Head of caudate nucleus (tissue), 42 donors: ENCODE results near the gene RGS17.
"Not testable (repeated sequence)": the region's sequence is repeated elsewhere in the genome, so short reads cannot be mapped to it uniquely, and the experiment has no call there.

ENCODE experiments used
- DNase-seq, 42 donors: peaks; one replicate each; pipeline versions ENCODE4 v3.0.0 to v3.0.0-alpha.2; 2020 to 2021; ENCODE audit warnings: mixed read lengths in 7 of 42
- intact Hi-C: fragments of 100-400 bp; cut with DNase I; formaldehyde crosslinking; loops from one replicate; pipeline ENCODE4 v1.15.0; 2022

Gene RGS17

DNA sequence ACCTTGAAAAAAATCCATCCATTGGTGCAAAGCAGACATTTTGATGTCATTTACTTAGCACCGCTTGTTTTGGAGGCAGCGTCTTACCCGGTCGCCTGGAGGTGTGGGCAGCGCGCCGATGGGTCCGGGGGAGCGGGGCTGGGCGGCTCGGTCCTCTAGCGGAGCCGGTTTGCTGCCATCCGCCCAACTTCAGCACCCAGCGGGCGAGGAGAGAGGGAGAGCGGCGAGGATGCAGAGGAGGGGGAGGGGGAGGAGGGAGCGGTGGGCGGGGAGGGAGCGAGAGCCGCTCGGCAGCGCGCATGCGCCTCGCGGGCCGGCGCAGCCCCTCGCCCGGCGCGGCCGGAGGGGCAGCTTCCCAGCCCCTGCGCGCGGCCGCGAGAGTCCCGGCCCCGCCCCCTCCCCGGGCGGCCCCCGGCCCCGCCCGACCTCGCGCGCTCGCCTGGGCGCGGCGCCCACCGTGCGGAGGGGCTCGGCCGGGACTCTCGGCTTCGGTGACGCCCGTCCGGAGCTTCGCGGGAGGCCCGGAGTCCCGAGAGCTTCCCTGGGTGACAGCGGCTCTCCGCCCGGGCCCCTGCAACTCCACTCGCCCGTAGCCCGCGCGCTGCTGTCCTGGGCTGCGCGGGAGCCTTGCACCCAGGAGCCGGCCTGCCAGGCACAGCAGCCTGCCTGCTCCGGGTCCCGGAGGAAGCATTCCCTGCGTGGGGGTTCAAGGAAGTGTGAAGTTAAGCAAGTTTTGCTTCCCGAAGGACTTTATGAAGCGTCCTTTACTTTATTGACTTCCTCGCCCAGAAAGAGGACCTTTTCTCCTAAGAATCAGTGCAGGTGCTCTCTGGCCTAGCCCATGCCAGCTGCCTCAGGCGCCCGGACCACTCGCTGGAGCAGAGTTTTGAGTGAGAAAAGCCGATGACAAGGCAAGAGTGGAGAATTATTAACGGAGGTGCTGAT, at the start of gene RGS17:
Gene RGS17, minus strand, starts transcription at position 246 of the 945 bp plus-strand sequence. CDS start 87,264 bp downstream, outside the sequence.
- intact Hi-C loops = no loop called here
- DNase-seq = peak in 38 of 42 donors; percentile 41 to 85 (median 64)

- intact Hi-C loops = no loop called here
- DNase-seq = no peak
Observed at GRCh38 chr6:153172815-153173214, 41.7 kb upstream of the RGS17 start.

DNA sequence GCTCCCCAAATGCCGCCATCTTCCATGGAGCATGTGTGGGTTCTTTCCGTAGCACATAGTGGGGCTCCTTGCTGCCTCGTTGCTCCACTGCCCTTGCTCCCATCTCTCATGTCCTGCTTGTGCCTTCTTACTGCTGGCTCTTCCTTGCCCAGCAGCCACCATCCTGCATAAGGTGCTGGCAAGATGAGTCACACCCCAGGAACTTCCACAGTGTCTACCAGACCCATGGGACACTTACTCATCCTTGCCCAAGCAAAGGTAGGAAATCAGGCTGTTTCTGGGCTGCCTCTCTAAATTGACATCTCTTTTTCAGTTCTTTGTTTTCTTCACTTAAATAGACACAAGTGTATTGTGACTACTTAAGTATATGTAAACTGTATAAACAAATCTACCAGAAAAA, 39.4 kb upstream of the RGS17 start:
- intact Hi-C loops = no loop called here
- DNase-seq = no peak

DNA sequence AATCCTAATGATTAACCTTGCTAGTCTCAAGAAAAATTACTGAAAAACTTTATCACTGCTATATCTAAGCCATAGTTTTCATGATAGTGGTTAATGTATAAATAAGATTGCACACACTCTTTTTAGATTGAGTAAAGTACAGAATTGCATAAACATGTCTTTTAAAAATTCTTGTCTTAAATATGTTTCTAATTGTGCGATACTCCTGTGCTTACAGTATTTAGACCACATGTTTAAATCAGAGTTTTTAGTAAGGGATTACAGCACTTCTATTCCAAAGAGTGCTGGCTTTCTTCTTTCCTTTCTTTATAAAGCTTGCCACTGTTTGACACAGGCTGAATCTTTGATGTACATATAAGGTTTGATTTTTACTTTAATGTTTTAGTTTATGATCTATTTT, 36.8 kb upstream of the RGS17 start:
- DNase-seq = no peak
- intact Hi-C loops = no loop called here

DNA sequence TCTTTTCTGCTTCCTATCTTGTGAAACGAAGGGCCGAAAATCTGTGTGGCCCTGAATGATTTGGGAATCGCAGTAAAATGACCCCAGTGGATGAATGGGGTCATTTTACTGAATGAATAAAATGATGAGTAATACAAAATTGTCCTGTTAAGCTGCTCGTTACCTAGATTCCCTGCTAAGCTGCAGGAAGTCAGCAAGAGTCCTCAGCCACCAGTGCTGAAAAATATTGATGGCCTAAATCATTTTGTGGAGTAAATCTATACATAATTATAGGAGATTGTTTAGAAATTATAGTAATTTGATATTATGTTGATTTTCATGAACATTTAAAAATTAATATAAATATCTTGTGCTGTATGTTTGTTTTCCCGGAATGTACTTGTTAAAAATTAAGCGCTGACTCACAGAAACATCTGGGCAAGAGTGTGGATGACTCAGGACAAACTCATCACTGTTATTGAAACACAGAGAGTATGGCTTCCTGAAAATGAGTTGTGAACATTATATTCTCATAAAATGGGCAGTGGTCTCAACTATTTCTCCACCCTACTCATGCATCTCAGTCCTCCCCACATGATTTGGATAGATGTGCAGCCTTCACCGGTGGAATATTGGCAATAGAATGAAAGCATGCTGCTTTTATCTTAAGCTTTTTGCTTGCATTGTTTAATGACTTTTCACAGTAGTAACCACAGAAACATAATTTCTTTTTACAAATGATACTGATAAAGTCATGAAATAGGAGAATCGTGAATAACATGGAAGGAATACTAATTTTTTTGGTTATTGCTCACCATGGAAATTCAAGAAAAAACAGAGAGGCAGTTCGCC, 36.2 kb upstream of the RGS17 start:
- intact Hi-C loops = no loop called here
- no peak for DNase-seq

GRCh38 chr6:153162646-153163045, 31.6 kb upstream of the RGS17 start:
- intact Hi-C loops = no loop called here
- peak in 1 of 42 donors; percentile 35 for DNase-seq

GRCh38 chr6:153162172-153162571, 31.1 kb upstream of the RGS17 start:
- no peak for DNase-seq
- intact Hi-C loops = no loop called here

GRCh38 chr6:153160221-153160620, 29.1 kb upstream of the RGS17 start:
- intact Hi-C loops = no loop called here
- DNase-seq = no peak

- intact Hi-C loops = no loop called here
- DNase-seq = no peak
Observed at GRCh38 chr6:153150752-153151440, 19.8 kb upstream of the RGS17 start.

DNA sequence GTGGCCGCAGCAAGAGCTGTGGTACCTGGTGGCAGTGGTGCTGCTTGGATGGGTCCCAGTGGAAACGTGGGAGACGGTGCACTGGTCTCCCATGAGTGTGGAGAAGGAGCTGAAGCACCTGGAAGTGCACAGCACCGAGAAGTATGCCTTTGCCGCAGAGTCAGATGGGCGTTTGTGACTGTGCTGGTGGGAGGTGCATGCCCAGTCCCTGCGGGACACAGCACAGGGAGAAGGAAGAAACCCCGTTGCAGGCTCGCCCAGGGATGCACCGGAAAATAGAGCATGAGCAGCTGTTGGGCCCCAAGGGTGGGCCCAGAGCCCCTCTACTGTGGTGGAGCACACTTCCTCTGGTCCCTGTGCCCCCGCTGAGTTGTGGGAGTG, 19.3 kb upstream of the RGS17 start:
- DNase-seq = no peak

GRCh38 chr6:153149891-153150290, 18.8 kb upstream of the RGS17 start:
- DNase-seq = no peak
- intact Hi-C loops = no loop called here

More for the DNA sequence above, 19.3 kb upstream of the RGS17 start:
- intact Hi-C loops = no loop called here

GRCh38 chr6:153146413-153146812, 15.3 kb upstream of the RGS17 start:
- intact Hi-C loops = no loop called here
- DNase-seq = no peak

- intact Hi-C loops = no loop called here
- DNase-seq = no peak
Observed at GRCh38 chr6:153145591-153145990, 14.5 kb upstream of the RGS17 start.

GRCh38 chr6:153143200-153143599, 12.1 kb upstream of the RGS17 start:
- no peak for DNase-seq
- intact Hi-C loops = no loop called here

- peak in 1 of 42 donors; percentile 31 for DNase-seq
- intact Hi-C loops = no loop called here
Observed at GRCh38 chr6:153140299-153140698, 9.2 kb upstream of the RGS17 start.

DNA sequence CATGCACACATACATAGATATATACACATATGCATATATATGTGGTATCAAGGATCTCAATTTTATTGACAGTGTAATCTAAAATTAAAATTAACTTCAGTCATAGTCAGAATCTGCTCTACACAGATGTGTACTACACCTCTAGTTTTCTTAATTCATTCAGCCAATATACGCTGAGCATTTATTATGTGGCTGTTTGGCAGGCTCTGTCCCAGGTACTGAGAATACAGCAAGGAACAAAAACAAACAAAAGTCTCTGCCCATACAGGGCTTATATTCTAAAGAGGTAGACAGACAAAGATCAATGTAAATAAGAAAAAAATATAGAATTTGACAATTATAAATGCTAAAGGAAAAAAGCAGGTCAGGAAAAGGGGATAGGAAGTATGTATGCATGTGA, 7.8 kb upstream of the RGS17 start:
- intact Hi-C loops = no loop called here
- DNase-seq = no peak

GRCh38 chr6:153135681-153136080, 4.6 kb upstream of the RGS17 start:
- intact Hi-C loops = no loop called here
- DNase-seq = no peak

DNA sequence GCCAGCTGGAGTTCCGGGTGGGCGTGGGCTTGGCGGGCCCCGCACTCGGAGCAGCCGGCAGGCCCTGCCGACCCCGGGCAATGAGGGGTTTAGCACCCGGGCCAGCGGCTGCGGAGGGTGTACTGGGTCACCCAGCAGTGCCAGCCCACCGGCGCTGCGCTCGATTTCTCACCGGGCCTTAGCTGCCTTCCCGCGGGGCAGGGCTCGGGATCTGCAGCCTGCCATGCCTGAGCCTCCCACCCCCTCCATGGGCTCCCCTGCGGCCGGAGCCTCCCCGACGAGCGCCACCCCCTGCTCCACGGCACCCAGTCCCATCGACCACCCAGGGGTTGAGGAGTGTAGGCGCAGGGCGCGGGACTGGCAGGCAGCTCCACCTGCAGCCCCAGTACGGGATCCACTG, 2.6 kb upstream of the RGS17 start:
- DNase-seq = not testable (repeated sequence)

DNA sequence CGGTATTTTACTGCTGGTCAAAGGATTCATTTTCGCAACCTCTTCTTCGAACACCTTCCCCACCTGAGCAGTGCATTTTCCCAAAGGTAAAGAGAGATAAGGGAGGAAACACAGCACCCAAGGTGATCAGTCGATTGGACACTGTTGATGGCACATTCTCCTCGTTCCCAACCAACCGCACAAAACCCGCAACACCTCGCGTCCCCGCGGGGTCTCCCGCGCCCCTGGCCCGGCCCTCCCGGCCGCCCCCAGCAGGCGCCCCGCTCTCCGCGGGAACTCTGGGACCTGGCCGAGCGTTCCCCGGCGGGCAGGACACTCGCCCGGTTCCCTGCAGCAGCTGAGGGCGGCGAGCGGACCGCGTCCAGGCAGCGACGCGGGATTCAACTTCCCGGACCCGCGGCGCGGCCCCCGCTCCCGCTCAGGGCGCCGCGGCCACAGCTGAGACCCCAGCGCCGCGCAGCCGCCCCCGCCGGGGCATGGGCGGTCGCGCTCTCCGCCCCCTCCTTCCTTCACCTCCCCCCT, 506 bp downstream of the RGS17 start:
- intact Hi-C loops = no loop called here

More for the DNA sequence above, 2.6 kb upstream of the RGS17 start:
- intact Hi-C loops = not testable (repeated sequence)

More for the DNA sequence above, 506 bp downstream of the RGS17 start:
- DNase-seq = peak in 5 of 42 donors; percentile 14 to 42 (median 25)
